Measurements from ENCODE around the gene FAM162A. TPM values are rescaled to one million over a fixed set of nuclear protein-coding genes. Genes with fewer than 3 reads are reported as not detected.
"Not testable (repeated sequence)": the region's sequence is repeated elsewhere in the genome, so short reads cannot be mapped to it uniquely, and the experiment has no call there.

FAM162A gene
- total RNA-seq, 2 experiments from 2014 or later, result 163 to 181 TPM

DNA sequence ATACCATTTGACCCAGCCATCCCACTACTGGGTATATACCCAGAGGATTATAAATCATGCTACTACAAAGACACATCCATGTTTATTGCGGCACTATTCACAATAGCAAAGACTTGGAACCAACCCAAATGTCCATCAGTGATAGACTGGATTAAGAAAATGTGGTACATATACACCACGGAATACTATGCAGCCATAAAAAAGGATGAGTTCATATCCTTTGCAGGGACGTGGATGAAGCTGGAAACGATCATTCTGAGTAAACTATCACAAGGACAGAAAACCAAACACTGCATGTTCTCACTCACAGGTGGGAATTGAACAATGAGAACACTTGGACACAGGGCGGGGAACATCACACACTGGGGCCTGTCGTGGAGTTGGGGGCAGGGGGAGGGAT lies 64.2 kb downstream of the FAM162A start:
- intact Hi-C loops (cut with DNase I, micrococcal nuclease); H3K27me3 Mint-ChIP-seq; DNase-seq; H3K27ac Mint-ChIP-seq; H3K4me1 Mint-ChIP-seq; POLR2A ChIA-PET; CTCF ChIA-PET; H3K4me3 Mint-ChIP-seq; ATAC-seq: not testable (repeated sequence)
- Mint-ChIP-seq H3K36me3 (ENCODE audit: low read depth) (peaks cover 72% of the 10 kb centered on the region), H3K9me3 (ENCODE audit: low read depth) (peaks cover 12% of the 10 kb centered on the region)

DNA sequence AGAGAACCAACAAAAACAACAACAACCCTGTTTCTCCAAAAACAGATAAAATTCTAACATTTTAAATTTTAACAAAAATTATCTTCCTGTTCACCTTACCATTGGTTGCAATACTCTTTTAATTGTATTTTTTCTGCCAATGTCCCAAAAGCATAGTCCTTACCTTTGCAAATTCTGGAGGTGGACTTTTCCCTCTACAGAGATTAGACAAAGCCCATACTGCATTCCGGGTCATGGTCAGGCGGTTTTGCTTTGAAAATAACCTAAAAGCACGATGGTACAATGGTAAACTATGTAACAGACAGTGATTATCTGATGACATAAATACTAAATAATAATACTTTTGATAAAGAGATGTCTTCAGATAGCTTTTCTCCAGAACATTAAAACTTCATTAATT lies 67.4 kb downstream of the FAM162A start:
- CTCF ChIA-PET, result no interaction called here
- H3K27ac Mint-ChIP-seq, result no peak overlapping the region
- H3K36me3 Mint-ChIP-seq (ENCODE audit: low read depth), result peaks cover 46% of the 10 kb centered on the region
- peaks cover 6% of the 10 kb centered on the region for H3K9me3 Mint-ChIP-seq (ENCODE audit: low read depth)
- POLR2A ChIA-PET, result no interaction called here
- H3K4me3 Mint-ChIP-seq, result no peak overlapping the region
- H3K27me3 Mint-ChIP-seq, result no peaks in the 10 kb centered on the region
- peaks cover 2% of the 10 kb centered on the region for H3K4me1 Mint-ChIP-seq
- intact Hi-C loops (cut with DNase I, micrococcal nuclease), result no loop called here
- DNase-seq, result no peak
- no peak for ATAC-seq

DNA sequence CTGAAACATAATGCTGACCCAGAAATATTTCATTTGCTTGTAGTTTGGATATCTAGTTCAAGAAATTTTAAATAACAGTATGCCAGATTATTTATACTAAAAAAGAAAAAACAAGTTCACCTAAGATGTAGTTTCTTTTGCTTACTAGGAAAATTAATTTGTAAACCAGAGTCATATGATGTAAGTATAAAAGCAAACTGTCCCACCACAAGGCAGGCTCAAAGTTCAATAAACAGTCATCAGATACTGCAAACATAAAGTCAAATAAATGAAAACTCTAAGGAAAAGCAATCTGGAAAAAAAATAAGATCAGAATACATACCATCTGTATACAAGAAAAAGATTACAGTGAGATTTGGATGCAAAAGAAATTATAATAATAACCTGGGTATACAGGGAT lies 72.1 kb downstream of the FAM162A start:
- Mint-ChIP-seq H3K4me1 (no peaks in the 10 kb centered on the region), H3K27ac (no peak overlapping the region), H3K4me3 (no peak overlapping the region), H3K9me3 (ENCODE audit: low read depth) (no peaks in the 10 kb centered on the region), H3K27me3 (no peaks in the 10 kb centered on the region), H3K36me3 (ENCODE audit: low read depth) (peaks cover 30% of the 10 kb centered on the region)
- DNase-seq (no peak), ATAC-seq (no peak)
- intact Hi-C loops (cut with DNase I, micrococcal nuclease), result loop anchor here in 1 of 2 experiments (5.0 kb wide), 1 partner anchor 76 kb away; no protein-coding TSS in a partner anchor
- ChIA-PET CTCF (no interaction called here), POLR2A (interaction anchor here (0.6 kb wide), 1 partner anchor 33 kb away, joined by 3 read pairs; no protein-coding TSS in a partner anchor)

DNA sequence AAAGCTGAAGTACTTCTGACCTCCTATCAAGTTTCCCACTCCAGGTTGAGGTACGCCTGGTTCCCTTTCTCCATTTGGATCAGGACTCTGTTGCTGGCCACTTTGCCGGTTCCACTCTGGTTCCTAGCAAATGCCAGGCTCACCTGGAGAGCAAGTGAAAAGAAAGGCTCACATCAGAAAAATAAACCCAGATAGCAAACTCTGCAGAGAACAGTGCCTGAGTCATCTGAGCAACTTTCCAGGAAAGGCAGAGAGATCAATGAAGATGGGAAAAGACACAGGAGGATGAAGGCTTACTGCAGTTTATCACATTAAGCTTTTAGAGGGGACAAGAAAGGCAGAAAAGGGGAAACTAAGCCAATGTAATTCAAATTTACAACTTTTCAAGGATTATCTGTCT lies 73.7 kb downstream of the FAM162A start:
- no peak for ATAC-seq

DNA sequence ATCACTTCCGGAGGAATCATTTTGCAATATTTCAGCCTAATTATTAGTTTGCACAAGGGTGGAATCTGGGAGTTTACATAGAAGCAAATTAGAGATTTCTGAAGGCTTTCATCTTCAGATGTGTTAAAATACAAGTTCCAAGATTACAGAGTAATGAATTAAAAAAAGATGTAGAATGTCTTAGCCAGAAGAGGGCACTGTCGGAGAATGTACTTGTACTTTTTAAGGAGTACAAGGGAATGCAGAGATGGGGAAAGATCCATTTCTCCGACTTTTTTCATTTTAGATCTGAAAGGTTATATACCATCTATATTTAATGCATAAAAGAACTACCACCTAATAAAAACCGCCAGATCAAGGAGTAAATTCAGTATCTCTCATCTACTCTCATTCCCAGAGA lies 75.0 kb downstream of the FAM162A start:
- ATAC-seq, result no peak
- H3K27ac Mint-ChIP-seq, result peak overlapping the region; percentile 29
- no peaks in the 10 kb centered on the region for H3K9me3 Mint-ChIP-seq (ENCODE audit: low read depth)
- H3K4me3 Mint-ChIP-seq, result no peak overlapping the region
- H3K4me1 Mint-ChIP-seq, result peaks cover 6% of the 10 kb centered on the region
- H3K36me3 Mint-ChIP-seq (ENCODE audit: low read depth), result peaks cover 39% of the 10 kb centered on the region
- intact Hi-C loops (cut with DNase I, micrococcal nuclease), result loop anchor here (1.0 to 5.0 kb wide), 2 partner anchors 73 to 220 kb away; no protein-coding TSS in a partner anchor
- POLR2A ChIA-PET, result no interaction called here
- no peaks in the 10 kb centered on the region for H3K27me3 Mint-ChIP-seq
- no peak for DNase-seq
- CTCF ChIA-PET, result interaction anchor here (0.6 to 1.6 kb wide), 5 partner anchors 8 to 228 kb away, joined by 3 to 11 read pairs (median 3); no protein-coding TSS in a partner anchor

More for the DNA sequence above, 73.7 kb downstream of the FAM162A start:
- Mint-ChIP-seq H3K4me1 (peaks cover 6% of the 10 kb centered on the region), H3K27me3 (no peaks in the 10 kb centered on the region), H3K36me3 (ENCODE audit: low read depth) (peaks cover 39% of the 10 kb centered on the region), H3K4me3 (no peak overlapping the region), H3K27ac (peak overlapping the region; percentile 23), H3K9me3 (ENCODE audit: low read depth) (no peaks in the 10 kb centered on the region)
- no peak for DNase-seq
- CTCF ChIA-PET, result interaction anchor here (0.8 to 1.6 kb wide), 6 partner anchors 30 to 230 kb away, joined by 3 to 11 read pairs (median 3); no protein-coding TSS in a partner anchor
- POLR2A ChIA-PET, result no interaction called here
- intact Hi-C loops (cut with DNase I, micrococcal nuclease), result loop anchor here in 1 of 2 experiments (5.0 kb wide), 1 partner anchor 75 kb away; no protein-coding TSS in a partner anchor

DNA sequence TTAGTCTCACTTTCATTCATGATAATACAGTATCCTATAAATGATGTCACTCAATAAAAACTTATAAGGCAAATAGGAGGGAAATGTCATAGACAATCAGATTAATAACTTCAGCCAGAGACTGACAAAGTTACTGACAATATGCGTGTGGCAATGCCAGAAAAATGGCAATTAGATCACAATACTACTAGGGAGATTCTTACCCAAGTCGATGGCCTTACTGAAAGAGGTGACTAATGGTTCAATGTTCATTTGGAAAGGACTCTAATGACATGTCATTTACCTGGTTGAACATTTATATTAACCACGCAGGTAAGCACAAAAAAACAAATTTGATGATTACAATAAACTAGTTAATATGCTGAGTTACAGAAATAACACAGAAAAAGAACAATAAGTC lies 77.8 kb downstream of the FAM162A start:
- H3K4me3 Mint-ChIP-seq, result no peak overlapping the region
- H3K27ac Mint-ChIP-seq, result no peak overlapping the region
- no peak for ATAC-seq
- no peaks in the 10 kb centered on the region for H3K27me3 Mint-ChIP-seq
- DNase-seq, result no peak
- ChIA-PET POLR2A (no interaction called here), CTCF (interaction anchor here (0.7 kb wide), 1 partner anchor 186 kb away, joined by 3 read pairs; no protein-coding TSS in a partner anchor)
- peaks cover 45% of the 10 kb centered on the region for H3K36me3 Mint-ChIP-seq (ENCODE audit: low read depth)
- intact Hi-C loops (cut with DNase I, micrococcal nuclease), result no loop called here
- H3K9me3 Mint-ChIP-seq (ENCODE audit: low read depth), result no peaks in the 10 kb centered on the region
- peaks cover 14% of the 10 kb centered on the region for H3K4me1 Mint-ChIP-seq

Other genes with a start within 250 kb of the FAM162A start
- gene CASR, start 200.5 kb upstream of the FAM162A start, total RNA-seq, result under 1 TPM; 0.05 TPM
- gene CSTA, start 58.9 kb upstream of the FAM162A start, total RNA-seq, result not detected
- gene MIX23, start 951 bp upstream of the FAM162A start, total RNA-seq, result 100 to 1,000 TPM; 148 to 250 TPM
- gene WDR5B, start 31.9 kb downstream of the FAM162A start, total RNA-seq, result 1 to 10 TPM; 2.6 to 2.8 TPM
- 10 to 100 TPM; 37.5 to 42.6 TPM for gene KPNA1, start 130.8 kb downstream of the FAM162A start, total RNA-seq
- gene PARP9, start 180.1 kb downstream of the FAM162A start, total RNA-seq, result 10 to 100 TPM; 39.9 to 46.0 TPM
- gene DTX3L, start 180.2 kb downstream of the FAM162A start, total RNA-seq, result 10 to 100 TPM; 42.0 to 52.0 TPM
- gene PARP15, start 193.5 kb downstream of the FAM162A start, total RNA-seq, result 1 to 10 TPM; 7.8 to 8.7 TPM

All from activated CD4-positive, alpha-beta T cell treated with anti-CD3 and anti-CD28 coated beads for 36 hours (primary cell).